Measurements from ENCODE around the gene CROCC.
"Not testable (repeated sequence)": the region's sequence is repeated elsewhere in the genome, so short reads cannot be mapped to it uniquely, and the experiment has no call there.

CROCC gene

DNA sequence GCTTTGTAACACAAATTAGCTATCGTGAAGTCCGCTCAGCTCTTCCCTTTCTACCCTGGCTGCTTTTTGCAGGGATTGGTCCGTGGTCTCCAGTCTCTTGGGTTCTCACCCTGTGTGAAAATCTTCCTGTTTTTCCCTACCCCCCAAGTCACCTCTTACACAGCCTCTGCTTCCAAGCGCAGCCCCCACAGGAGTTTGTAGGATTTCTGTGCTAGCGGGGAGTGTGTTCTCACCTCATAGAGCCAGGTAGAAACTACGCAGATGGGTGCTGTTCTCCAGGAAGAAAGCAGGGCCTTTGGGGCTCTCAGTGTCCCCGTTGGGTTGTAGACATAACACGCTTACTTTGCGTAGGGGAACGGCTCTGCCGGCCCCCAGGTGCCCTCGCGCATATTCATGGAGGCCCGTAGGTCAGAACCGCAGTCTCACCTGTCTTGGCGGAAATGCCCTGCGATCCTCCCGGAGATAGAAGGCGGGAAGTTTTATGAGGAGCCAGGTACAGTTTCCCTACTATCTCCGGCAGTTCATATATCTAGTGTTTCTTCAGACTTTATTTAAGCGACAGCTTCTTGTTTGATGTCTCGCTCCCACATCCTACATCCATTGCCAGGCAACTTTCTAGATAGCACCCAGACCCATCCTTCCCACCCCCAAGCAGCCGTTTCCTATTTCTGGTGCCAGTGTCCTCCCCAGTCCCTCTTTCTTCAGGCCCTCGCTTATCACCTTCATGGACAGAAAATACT is 25.2 kb upstream of the CROCC start:
- intact Hi-C loops (cut with DNase I) = not testable (repeated sequence)
- DNase-seq = peak in 4 of 10 donors; percentile 17 to 88 (median 47)

DNA sequence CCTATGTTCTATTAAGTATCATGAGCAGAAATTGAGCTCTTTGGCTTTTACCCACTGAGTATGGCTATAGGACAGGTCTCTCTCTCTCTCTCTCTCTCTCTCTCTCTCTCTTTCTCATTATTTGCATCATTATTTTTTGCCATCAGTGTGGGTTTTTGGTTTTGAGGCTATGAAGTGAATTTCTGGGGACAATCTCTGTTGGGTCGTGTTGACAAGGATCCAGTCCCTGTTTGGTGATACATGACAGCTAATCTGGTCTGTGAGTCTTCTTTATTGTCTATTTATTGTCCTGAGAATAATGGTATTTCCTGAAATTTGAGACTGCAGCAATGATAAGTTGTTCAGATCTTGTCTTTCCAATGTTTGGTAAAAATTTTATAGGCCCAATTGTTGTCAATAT is 24.1 kb upstream of the CROCC start:
- intact Hi-C loops (cut with DNase I); DNase-seq: not testable (repeated sequence)

DNA sequence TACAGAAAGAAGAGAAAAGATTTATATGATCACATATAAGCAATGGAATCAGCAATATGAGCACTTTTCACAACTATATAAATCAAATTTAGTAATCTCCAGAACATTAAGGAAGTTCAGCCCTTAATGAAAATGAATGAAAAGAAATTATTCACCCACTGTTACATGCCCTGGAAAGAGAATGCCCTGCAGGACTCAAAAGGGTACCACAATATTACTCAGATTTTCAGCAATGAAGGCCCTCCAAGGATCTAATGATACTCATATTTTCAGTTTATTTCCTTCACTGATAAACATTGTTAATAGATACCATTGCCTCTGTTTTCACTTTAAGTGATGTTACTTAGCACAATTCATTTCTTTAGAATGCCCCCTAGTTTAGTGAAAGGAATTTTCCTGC is 23.4 kb upstream of the CROCC start:
- intact Hi-C loops (cut with DNase I); DNase-seq: not testable (repeated sequence)

DNA sequence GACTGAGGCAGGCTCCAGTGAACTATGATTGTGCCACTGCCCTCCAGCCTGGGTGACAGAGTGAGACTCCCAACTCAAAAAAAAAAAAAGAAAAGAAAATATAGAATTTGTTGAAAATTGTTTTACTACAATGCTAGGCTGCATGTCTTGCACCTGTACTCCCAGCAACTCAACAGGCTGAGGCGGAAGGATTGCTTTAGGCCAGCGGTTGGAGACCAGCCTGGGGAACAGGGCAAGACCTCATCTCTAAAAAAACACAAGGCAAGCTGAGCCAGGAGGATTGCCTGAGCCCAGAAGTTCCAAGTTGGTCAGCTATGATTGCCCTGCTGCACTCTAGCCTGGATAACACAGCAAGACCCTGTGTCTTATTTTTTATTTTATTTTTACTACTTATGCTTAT is 22.7 kb upstream of the CROCC start:
- peak in 2 of 10 donors; percentile 68 to 85 for DNase-seq
- intact Hi-C loops (cut with DNase I) = not testable (repeated sequence)

DNA sequence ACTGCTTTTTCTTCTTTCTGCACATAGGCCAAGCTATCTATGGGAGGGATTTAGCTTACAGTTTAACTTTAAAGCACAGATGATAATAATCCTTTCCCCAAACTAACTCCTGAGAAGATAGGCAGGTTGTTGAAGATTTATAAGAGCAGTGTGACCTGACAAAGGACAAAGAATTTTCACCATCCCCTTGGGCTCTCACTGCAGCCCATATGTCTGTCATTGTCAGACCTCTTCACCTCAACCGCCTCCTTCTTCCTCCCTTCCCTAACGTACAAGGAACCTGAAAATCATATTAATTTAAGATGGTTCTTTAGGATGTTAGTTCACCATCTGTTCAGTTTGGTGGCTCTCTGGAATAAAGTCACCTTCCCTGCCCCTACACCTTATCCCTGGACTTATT is 21.0 kb upstream of the CROCC start:
- intact Hi-C loops (cut with DNase I) = no loop called here
- no peak for DNase-seq

DNA sequence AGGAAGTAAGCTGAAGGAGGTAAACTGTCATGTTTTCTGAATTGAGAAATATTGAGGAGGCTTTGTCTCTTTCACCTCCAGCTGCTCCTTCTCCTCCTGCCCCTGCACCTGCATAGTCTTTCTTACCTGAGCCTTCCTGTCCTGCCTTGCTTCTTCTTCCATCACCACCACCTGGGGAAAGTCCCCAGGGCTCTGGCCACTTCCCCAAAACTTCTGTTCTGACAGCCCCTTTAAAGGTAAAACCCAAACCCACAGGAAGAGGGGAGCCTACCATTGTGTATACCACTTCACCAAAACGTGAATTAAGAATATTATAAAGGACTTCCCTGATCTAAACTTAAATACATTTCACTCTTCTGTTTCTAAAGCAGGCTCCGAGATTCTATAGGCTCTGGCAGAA is 20.4 kb upstream of the CROCC start:
- intact Hi-C loops (cut with DNase I); DNase-seq: not testable (repeated sequence)

DNA sequence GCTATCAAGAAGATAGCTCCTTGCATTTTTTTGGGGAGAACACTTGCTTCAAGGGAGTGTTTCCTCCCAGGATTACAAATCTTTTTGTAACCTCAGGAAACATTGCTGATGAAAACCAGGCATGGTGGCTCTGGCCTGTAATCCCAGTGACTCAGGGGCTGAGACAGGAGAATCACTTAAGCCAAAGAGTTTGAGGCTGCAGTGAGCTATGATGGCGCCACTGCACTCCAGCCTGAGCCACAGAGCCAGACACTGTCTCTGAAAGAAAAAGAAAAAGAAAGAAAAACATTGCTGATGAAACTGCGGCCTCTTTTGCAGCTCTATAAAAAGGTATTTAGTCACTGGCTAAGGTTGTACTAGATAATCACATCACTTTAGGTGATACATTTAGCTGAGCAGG is 18.7 kb upstream of the CROCC start:
- DNase-seq = no peak
- intact Hi-C loops (cut with DNase I) = no loop called here

DNA sequence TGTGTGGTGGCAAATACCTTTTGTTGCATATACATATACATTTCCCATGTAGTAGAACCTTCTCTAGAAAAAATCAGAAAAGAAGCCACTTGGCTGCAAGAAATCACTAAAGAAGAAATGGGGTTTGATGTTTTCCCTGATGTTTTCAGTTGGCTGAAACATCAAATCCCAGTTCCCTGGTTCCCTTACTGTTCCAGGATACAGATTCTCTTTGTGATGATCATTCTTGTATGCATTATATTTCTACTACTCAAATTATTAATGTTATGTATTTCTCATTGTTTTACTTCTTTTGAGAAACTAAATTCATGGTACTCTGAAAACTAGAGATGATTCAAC is 18.3 kb upstream of the CROCC start:
- DNase-seq = no peak
- intact Hi-C loops (cut with DNase I) = no loop called here

DNA sequence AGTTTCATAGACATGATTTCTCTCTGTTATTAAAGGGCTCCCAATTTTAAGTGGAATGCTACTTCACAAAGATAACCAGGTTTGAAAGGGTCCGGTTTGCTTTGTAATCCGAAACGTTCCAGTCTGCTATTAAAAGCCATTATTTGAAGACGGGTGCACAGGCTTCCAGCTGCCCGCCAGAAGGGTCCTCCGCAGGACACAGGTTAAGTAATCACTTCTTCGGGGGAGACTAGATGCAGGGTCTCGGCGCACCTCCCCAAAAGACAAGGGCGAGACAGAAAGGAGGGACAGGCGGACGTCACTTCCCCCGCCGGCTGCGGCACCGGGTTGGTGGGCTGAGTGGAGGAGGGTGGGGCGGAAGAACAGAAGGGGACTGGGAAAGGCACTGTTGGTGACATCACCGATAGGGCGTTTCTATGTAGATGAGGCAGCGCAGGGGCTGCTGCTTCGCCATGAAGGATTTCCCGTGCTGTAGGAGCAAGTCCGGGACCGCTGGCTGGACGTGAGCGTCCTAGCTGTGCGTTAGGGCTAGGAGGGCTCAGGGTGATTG is 17.1 kb upstream of the CROCC start:
- intact Hi-C loops (cut with DNase I) = loop anchor here (1.0 kb wide), 1 partner anchor 9 kb away; no protein-coding TSS in a partner anchor
- peak; percentile 96 to 100 (median 100) for DNase-seq

DNA sequence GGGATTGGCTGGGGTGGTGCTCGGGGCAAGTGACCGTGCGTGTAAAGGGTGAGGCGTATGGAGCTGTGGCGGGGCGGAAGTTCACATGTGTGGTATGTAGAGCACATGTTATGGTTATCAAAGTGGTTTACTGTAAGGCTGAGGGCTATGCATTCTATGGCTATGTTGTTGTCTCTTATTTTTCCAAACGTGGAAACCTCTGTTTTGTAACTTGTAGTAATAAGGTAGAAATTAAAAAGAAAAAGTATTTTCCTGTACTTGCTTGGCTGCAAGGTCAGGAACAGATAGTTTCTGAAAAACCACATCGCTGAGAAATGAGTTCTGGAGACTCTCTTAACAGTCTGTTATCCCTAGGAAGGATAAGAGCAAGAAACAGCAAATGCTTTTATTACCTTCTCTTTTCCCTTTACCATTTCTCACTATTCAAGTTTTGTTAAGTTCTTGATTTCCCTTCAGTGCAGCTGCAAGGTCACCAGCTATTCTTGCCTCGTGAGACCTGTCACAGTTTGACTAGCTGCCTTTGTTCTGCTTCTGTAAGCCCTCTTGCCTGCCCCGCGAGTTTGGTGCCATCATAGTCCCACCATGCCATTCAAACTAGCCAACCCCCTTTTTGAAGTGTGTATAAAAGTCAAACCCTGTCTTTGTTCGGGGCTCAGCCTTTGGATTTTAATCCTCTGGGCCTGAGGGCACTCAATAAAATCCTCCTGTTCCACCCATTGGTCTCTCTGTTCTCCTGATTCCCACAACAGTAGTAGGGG is 16.4 kb upstream of the CROCC start:
- intact Hi-C loops (cut with DNase I) = no loop called here
- DNase-seq = peak in 2 of 10 donors; percentile 68 to 69

DNA sequence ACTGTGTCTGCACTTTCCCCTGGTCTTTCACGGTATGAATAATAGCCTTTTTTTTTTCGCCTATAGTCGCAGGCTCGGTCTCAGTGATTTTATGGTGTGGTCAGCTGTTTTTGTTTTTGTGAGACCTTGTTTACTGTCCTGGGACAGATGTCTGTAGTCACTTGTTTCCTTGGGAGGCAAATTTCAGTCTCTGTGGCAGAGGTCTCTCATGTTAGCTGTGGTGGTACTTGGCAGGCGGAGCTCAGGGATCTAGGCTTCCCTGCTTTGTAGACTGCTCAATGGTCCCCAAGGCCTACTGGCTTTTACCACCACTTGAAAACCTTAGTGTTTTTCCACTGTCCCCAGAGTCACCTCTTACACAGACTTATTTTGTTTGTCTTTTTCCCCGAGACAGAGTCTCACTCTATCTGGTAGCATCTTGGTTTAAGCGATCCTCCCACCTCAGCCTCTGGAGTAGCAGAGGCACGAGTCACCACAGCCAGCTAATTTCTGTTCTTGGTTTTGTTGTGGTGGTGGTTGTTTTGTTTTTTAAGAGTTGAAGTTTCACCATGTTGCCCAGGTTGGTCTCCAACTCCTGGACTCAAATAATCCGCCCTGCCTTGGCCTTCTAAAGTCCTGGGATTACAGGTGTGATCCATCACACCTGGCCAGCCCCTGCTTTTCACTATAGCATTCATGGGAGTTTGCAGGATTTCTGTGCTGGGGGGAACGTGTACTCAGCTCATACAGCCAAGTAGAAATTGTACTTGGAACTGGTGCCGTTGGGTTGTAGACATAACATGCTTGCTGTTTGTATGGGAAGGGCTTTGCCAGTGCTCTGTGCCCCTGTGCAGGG is 15.6 kb upstream of the CROCC start:
- intact Hi-C loops (cut with DNase I) = no loop called here
- DNase-seq = no peak

DNA sequence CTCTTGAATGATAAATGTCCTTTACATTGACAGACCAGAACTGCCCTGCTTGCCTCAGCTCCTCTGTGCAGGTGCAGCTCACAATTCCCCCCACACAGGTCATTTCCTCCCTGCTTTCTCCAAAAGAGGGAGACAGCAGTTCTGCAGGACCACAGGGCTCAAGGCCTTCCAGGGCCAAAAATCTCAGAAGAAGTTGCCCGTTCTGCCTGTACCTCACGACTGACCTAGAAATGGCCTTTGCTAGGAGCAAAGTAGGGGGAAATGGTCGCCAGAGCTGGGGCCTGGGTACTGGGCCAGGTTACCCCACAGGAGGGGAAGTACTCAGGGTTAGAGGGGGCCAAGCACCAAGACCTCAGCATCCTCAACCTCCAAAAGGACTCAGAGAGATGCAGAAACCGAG is 14.9 kb upstream of the CROCC start:
- intact Hi-C loops (cut with DNase I) = no loop called here
- DNase-seq = peak in 1 of 10 donors; percentile 62

DNA sequence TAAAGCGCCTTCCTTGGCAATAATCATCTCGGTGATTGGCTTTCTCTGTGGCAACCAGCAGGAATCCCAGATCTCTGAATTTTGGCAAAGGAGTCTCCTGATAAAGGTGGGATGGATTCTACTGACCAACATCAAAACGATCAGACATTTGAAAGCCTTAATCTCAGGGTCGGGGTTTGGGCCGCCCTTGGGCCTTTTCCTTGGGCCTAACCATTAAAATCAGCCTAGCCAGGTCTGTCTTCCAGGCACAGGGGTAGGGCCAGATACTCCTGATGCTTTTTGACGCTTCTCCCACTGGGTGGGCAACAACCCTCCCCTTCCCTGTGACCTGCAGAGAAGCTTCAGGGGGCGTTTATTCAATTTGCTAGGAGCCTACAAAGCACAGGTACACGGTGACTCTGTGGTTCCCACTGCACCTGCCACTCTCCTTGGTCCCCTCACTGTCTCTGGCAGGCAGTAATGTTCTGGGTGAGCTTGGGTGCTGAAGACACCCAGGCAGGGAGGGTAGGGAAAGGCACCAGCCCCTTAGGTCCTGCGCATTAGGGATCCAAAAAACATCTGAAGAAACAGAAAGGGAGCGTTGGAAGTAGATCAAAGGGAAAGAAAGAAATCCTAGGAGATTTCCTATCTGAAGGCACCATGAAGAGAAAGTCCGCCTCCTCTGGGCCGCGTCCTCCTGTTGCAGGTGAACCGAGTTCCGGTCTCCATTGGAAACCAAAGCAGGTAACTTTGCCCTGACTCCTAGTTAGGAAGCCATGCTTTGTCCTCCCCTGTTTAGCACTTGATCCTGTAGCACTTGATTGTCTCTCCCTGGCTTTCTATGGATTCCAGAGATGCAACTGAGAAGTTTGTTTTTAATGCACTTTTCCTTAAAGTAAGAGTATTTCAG is 13.6 kb upstream of the CROCC start:
- intact Hi-C loops (cut with DNase I) = no loop called here
- DNase-seq = no peak

DNA sequence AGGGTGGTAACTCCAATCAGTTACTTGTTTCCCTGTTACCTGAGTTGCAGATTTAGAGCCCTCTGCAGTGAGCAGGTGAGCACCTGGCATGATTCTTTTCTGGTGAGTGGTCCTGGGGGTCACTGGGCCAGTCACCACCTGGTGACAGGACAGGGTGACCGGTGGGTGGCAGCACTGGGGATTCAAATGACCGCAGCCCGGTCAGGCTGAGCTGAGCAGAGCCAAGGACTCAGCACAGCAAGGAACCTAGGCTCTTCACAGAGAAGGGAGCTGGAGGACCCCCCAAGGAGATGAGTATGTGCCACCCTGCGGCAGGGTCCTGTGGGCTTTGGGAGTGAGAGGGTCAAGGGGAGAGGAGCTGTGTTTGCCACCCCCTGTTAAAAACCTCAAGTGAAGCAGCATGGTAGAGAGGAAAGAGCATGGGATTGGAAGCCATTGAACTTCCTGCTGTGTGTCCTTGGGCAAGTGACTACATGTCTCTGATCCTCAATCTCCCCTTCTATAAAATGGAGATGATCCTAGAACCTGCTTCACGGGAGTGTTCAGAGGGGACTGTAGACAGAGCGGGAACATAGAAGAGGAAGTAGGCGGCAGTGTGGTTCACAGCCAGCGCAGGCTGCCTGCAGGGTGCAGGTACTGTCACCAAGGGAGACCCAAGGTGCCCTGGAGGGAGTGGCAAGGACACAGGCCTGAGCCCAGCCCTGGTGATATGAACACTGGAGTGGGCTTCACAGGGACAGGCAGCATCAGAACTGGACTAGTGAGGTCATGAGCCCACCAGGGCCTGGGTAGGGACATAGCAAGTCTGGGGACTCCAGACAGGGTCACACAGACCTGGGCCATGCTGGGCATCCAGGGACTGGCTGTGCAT is 9.6 kb upstream of the CROCC start:
- DNase-seq; intact Hi-C loops (cut with DNase I): not testable (repeated sequence)

DNA sequence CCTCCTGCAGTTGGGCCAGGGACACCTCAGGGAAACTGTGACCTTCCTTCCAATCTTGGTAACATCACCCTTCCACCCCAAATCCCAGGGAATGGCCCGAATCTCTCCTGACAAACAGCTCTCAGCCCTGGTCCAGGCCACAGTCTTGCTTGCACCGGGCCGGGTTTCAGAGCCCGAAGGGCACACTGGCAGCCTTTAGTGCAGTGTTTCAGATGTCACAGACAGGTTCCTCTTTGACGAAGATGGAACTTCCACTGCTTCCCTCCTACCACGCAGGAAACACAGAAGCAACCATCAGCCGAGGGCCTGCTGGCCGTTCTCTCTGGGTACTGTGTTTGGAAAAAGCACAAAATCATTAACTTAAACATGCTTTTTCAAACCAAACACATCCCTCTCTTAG is 9.0 kb upstream of the CROCC start:
- DNase-seq = peak in 1 of 10 donors; percentile 83
- intact Hi-C loops (cut with DNase I) = loop anchor here (1.0 kb wide), 1 partner anchor 8 kb away; no protein-coding TSS in a partner anchor

DNA sequence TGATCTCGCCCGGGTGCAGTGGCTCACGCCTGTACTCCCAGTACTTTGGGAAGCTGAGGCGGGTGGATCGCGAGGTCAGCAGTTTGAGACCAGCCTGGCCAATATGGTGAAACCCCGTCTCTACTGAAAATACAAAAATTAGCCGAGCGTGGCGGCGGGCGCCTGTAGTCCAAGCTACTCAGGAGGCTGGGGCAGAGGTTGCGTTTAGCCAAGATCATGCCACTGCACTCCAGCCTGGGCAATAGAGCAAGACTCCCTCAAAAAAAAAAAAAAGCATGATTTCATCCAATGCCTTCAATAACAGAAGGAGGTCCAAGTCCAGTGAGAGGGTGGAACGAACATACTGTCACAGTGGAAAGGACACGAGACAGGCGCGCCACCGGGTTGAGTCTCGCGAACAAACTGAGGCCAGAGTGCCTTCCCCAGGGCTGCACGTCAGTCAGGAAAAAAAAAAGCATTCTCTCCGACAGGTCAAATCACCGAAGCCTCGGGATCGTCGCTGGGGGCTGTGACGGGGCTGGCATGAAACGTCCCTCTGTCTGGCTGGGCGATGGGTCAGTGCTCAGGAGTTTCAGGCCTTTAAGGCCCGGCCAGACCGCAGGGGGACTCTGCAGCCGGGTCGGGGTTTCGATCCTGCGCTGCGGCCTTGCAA is 8.4 kb upstream of the CROCC start:
- peak in 2 of 10 donors; percentile 26 to 81 for DNase-seq
- intact Hi-C loops (cut with DNase I) = loop anchor here (1.0 kb wide), 1 partner anchor 9 kb away; no protein-coding TSS in a partner anchor

DNA sequence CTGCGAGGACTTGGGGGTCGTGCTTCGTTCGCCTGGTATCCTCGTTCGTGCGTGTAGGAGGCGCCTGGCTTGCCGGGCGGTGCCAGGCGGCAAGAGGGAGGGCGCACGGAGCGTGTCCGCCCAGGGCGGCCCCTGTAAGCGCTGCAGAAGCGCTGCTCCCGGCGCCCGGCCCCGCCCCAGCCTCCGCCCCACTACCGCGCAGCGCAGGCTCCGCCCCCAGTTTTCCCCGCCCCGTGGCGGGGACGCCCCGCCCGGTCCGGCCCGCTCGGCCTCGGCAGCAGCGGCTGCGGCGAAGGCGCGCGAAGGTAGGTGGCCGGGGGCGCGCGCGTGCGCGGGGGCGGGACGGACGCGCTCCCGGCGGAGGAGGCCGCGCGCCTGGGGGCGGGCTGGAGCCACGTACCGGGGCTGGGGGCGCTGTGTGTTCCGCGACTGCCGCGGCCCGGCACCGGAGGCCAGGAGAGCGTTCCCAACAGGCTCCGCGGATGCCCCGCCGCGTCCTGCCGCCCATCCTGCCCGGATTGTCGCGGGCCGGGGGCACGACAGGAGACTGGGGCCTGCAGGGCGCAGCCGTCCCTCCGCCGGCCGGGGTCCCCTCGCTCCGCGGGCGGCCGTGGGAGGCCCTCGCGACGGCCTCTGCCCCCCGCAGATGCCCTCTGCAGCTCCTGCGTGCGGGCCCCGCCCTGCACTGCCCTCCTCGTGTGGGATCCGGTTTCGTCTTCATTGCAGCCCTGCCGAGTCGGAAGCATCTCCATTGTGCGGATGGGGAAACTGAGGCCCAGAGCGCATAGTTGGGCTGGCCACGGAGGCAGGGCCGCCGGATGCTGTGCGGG is 7.7 kb upstream of the CROCC start:
- intact Hi-C loops (cut with DNase I) = loop anchor here (1.0 kb wide), 1 partner anchor 10 kb away; no protein-coding TSS in a partner anchor

More for the DNA sequence above, 7.7 kb upstream of the CROCC start:
- DNase-seq = peak; percentile 82 to 100 (median 98)
